Measurements from ENCODE around the gene PPP4R1.

The PPP4R1 gene

DNA sequence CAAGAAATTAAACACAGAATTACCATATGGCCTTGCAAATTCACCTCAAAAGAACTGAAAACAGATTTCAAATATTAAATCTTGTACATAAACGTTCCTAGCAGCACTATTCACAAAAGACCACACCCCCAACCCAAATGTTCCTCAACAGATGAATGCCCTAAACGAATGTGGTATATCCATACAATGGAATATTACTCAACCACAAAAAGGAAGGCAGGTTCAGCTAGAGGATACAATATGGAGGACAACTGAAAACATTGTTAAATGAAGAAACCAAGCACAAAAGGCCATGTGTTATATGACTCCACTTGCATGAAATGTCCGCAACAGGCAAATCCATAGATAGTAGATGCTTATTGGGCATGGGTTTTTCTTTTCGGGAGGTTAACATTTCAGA lies 61.7 kb downstream of the PPP4R1 start:
- DNase-seq (ENCODE audit: low read depth in 1 of 2, low spot score in 1 of 2) = no peak

DNA sequence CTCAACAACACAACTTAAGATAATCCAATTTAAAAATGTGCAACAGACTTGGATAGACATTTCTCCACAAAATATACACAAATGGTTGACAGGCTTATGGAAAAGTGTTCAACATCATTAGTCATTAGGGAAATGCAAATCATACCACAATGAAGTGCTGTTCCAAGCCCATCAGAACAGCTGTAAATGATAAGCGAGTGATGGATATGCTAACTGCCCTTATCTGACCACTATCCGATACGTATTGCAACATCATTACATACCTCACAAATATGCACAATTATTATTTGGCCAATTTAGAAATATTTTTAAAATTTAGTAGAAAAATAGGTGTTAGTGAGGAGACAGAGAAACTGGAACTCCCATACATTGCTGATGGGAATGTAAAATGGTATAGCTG lies 62.2 kb downstream of the PPP4R1 start:
- DNase-seq (ENCODE audit: low read depth in 1 of 2, low spot score in 1 of 2) = no peak

DNA sequence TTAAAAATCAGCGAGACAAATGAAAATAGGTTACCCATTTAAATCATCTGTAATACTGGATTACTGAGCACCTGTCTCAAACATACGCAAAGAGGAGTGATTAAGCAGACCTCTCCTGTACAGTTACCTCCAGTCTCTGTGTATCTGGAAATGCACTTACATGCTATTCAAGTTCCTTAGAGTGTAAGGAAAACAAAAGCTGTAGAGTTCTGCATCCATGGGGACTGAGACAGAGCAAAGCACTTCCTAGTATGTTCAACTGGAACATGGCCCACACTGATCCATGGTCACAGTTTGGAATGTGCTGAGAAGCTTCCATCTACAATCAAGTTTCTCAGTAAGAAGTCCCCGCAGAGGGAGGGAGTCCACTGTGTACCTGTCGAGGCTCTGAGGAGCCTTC lies 63.9 kb downstream of the PPP4R1 start:
- no peak for DNase-seq (ENCODE audit: low read depth in 1 of 2, low spot score in 1 of 2)

DNA sequence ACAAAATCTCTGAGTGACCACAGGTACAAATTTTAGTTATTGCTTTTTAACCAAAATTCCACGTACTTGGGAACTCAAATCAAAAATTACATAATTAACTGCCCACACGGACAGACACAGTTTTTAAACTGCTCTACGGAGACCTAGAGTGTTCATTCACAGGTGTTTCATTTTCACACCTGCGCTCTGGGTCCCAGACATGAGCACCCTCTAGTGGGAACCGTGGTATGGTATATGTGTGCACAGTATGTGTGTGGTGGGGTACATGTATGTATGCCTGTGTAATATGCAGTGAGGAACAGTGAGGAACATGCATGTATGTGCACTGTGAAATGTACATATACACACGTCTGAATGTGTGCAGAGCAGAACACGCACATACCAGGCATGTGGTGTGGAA lies 65.0 kb downstream of the PPP4R1 start:
- DNase-seq (ENCODE audit: low read depth in 1 of 2, low spot score in 1 of 2) = no peak

DNA sequence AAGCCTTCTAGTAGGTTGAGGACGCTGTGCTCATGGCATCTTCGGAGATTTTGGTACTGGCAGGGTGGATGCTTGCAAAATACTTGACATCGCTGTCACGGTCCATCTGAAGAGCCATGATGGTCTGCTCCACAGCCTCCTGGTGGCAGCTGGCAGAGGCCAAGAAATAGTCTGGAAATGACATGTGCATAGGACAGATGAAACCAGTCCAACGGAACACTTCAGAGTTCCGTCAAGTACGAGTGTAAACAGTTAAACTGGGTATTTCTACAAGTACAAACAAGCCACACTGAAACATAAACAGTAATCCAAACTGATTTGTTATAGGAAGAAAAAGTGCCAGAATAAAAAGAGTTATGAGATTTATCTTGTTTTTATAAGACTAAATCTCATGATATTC lies 66.6 kb downstream of the PPP4R1 start:
- DNase-seq (ENCODE audit: low read depth in 1 of 2, low spot score in 1 of 2) = no peak

DNA sequence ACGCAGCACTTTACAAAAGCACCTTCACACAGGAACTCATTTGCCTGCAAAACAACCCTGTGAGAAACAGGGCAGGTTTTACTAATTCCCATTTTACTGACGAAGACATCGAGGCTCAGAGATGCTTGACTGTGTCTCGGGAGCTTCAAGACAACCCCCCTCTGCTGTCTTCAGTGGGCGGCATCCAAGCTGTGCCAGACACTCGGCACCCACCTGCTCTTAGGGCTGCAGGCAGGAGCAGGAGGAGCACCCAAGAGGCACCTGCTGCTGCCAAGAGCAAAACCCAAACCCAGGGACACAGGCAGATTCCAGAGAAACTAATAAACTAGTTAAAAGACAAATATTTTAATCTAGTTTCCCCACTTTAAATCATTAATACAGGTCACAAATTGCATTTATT lies 67.9 kb downstream of the PPP4R1 start:
- no peak for DNase-seq (ENCODE audit: low read depth in 1 of 2, low spot score in 1 of 2)

DNA sequence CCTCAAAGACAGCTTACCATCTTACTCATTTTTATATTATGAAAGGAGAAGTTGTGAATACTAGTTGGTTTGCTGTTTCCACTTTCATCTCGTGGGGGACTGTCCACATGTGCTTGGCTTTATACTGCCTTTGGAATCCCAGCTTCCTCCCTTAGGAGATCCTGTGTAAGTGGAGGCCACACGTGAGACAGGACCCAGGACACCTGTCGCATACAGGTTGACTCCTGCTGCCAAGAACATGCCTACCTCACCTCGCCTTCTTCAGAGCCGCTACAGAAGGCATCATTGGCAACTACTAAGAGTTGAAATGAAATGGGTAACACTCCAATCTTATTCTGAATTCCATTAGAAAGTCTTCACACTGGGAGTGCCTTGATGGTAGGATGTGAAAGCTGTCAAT lies 69.3 kb downstream of the PPP4R1 start:
- DNase-seq (ENCODE audit: low read depth in 1 of 2, low spot score in 1 of 2) = no peak

DNA sequence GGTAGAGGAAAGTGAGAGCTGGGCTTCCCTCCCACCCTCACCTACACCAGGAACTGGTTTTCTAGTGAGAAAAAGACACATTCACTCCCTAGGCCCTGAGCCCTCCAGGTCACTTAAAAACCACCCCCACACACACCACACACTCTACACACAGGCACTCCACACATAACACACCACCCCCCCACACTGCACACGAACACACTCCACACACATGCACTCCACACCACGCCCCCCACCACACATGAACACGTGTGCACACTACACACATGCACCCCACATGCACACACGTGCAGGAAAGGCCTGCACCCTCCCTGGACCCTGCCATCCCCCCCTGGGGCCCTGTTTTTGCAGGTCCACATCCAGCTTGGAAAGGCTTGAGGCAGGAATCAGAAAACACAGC lies 71.4 kb downstream of the PPP4R1 start:
- DNase-seq (ENCODE audit: low read depth in 1 of 2, low spot score in 1 of 2) = no peak

DNA sequence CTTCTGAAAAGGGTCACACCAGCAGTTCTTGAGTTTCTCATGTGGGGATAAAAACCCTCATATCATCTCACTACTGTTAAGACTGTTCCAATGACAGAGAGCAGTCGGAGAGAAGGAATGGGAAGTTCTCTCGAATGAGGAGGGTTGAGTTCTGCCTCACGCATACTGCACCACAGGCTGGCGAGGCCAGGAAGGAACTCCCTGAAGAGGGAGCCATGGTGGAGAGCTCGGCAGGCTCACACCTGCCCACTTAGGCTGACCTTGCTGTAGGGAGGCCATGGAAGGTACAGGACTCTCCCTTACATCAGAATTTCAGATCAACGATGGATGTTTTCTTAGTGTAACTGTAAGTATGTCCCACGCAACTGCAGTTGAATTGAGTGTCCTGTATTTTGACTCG lies 74.4 kb downstream of the PPP4R1 start:
- no peak for DNase-seq (ENCODE audit: low read depth in 1 of 2, low spot score in 1 of 2)

DNA sequence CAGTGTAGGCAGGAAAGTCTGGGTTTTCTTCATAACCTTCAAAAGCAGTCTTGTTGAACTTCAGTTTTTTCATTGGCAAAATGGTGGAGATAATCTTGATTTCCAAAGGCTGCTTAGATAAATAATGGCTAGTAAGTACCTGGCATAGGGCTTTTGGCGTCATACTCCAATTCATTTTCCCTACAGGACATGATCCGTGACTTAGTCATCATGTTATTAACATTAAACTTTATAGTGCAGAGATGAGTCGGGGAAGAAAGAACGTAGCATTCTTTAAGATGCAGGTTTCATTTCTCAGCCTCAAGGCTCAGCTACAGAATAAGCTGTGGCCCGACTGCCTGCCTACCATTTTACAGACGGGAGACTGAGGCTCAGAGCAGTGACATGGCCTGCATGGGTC lies 75.1 kb downstream of the PPP4R1 start:
- DNase-seq (ENCODE audit: low read depth in 1 of 2, low spot score in 1 of 2) = no peak

DNA sequence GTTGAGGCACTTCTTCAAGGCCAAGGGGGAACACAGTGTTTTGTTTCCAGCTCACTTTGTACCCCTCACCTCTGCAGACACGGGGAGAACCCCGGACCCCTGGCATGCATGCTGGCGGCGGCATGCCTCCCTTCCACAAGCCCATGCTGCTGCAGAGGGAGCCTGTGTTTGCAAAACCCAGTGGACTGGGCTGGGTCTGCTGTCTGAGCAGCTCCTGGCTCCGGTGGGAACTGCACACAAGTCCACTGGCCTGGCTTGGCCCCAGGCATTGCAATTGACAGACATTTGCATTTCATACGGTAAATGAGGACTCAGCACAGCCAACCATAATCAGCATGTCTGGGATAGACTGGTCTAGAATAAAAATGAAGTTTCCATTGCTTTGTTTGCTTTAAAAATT lies 76.7 kb downstream of the PPP4R1 start:
- no peak for DNase-seq (ENCODE audit: low read depth in 1 of 2, low spot score in 1 of 2)

DNA sequence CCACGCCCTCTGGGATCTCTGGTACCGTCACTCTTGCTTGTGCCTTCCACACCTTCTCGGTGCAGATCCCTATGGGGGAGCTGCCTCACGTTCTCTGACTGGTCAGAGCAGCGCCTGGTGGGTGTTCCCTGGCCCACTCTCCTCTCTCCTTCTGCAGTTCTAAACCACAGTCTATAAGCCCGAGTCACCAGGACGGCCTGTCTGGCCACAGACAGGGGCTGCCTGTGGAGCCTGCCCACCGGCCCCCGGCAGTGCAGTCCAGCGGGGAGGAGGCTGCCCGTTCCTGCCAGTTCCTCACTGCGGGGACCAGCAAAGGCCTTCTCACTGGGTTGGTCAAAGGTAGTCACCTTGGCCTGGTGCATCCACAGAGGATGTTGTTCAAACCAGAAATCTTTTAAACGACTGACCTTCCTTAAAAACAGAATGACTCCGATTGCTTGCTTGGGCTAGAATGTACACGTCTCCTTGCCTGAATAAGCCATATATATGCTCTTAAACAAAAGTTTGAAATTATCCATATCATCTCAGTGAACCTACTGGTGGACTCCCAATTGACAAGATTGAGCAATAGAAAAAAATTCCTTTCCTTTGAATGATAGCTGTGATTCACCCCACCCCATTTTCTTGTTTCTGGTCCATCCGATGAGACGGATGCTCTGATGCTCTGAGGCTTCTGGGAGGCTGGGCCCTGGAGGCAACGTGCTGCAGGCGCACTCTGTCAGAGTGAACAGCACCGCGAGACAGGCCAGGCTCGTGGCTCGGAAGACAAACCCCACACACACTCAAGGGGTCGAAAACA lies 77.8 kb downstream of the PPP4R1 start:
- DNase-seq (ENCODE audit: low read depth in 1 of 2, low spot score in 1 of 2) = no peak

DNA sequence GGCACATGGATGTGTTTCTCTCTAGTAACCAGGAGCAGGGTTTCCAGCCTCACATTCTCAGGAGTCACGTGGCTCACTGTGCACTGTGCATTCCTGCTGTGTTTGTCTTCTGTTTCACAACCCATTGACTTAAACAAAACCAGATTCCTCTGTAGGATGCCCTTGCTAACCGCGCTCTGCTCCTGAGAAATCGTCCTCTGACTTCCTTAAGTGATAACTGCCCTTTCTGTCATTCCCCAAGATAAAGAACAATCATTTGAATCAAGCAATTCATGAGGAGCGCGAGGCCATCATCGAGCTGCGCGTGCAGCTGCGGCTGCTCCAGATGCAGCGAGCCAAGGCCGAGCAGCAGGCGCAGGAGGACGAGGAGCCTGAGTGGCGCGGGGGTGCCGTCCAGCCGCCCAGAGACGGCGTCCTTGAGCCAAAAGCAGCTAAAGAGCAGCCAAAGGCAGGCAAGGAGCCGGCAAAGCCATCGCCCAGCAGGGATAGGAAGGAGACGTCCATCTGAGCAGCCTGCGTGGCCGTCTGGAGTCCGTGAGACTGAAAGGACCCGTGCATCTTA lies 78.8 kb downstream of the PPP4R1 start:
- DNase-seq (ENCODE audit: low read depth in 1 of 2, low spot score in 1 of 2) = no peak

DNA sequence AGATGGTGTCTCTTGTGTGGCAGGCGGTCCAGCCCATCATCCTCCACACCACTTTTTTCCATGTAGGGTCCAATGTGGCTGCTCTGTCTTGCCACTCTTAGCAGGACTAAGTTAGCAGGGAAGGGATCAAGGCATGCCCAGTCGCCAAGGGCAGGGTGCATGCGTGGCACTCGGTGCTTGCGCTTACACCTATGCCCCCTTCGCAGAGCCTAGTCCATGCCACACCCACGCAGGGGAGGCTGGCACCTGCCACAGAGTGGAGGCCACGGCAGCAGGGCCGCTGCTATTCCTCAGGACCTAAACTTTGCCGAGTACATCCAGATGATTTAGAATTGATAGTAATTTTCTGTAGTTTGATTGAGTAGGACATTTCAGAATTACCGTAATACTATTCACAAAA lies 79.5 kb downstream of the PPP4R1 start:
- DNase-seq (ENCODE audit: low read depth in 1 of 2, low spot score in 1 of 2) = no peak

DNA sequence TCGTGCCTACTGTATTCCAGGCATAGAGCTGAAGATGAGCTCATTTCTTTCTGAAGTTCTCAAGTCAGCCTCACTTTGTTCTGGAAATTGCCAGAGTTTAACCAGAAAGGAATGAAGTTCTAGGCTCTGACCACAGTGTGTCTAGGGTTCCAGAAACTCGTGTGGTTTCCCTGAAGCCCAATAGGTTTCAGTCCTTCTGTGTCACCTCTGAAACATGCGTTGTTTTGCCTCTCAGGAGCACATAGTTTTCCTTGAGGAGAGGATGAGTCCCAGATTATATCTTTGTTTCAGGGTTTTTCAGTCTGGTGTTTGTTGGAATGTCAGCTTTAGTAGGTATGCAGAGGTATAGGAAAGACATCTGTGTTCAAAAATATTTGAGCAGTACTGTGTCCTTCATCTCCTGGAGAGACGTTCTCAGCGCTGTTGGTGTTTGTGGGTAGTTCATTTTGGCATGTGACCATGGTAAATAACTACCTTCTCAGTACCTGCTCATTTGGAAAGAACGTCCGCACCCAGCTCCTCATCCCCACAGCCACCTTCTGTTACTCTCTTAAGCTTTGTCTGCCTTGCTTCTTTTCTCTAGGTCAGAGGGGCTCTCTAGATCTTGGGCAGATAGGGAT lies 82.5 kb downstream of the PPP4R1 start:
- DNase-seq (ENCODE audit: low read depth in 1 of 2, low spot score in 1 of 2) = no peak

DNA sequence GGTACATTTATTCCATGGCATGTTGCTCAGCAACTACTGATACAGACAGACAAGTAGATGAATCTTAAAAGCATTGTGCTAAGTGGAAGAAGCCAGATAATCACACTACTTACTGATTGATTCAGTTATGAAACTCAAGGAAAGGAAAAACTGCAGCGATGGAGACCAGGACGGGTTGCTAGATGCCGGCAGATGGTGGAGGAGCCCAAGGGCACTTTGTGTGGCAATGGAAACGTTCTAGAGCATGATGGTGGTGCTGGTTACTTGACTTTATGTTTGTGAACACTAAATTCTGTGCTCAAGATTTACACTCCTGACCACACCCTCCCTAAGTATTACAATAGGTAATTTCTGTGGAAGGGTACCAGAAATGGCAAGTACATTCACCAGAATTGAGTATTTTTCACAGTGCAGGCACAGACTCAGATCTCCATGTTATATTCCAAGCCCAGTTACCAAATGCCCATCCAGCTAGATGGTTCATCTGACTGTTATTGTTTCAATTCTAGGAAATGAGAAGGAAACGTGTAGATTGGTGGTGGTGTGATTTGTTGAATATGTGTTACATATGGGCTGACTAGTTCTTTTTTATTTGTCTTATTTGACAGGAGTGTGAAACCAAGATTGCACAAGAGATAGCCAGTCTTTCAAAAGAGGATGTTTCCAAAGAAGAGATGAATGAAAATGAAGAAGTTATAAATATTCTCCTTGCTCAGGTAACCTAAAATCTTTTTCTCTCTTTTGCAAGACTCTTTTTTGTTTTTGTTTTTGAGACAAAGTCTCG lies 83.9 kb downstream of the PPP4R1 start:
- DNase-seq (ENCODE audit: low read depth in 1 of 2, low spot score in 1 of 2) = no peak

DNA sequence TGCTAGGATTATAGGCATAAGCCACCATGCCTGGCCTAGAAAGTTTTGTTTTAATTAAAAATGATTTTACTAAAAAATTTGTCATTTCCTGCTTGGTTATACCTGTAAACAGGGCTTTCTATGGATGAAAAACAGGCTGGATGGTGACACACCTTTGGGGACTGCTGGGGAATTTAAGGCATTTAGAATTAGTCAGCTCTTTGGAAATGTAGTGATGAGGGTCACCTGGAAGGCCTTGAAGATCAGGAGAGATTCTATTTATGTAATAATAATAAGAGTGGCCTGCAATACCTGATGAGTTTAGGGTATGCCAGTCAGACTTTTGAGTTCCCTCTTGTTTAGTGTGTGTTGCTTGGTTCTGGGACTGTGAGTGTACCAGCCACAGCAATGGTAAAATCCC lies 87.9 kb downstream of the PPP4R1 start:
- no peak for DNase-seq (ENCODE audit: low read depth in 1 of 2, low spot score in 1 of 2)

DNA sequence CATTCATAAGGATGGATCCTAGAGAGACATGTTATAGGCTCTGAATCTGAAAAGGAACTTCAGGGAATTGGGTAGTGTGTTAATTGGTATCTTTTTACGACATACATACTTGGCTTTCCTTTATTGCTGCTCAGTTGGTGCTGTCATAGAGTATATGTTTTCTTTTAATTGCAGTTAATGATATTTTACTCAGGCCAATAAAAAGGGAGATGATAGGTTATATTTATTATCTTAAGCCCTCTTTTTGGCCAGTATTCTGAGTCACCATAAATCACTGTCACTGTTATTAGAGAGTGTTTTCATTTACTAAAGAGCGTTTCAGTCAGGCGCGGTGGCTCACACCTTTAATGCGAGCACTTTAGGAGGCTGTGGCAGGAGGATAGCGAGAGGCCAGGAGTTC lies 91.4 kb downstream of the PPP4R1 start:
- DNase-seq (ENCODE audit: low read depth in 1 of 2, low spot score in 1 of 2) = no peak

DNA sequence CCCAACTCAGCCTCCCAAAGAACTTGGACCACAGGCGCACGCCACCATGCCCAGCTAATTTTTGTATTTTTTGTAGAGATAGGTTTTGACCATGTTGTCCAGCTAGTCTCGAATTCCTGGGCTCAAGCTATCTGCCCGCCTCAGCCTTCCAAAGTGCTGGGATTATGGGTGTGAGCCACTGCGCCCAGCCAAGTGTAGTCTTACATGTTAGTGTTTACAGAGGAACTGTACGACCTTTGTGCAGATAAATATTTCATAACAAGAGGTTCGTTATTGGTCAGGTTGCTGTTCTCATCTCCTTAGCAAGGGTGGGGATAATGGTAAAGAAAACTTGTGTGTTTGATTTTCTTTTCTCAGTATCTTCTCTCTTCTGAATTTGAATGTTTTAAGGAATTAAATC lies 92.6 kb downstream of the PPP4R1 start:
- no peak for DNase-seq (ENCODE audit: low read depth in 1 of 2, low spot score in 1 of 2)

DNA sequence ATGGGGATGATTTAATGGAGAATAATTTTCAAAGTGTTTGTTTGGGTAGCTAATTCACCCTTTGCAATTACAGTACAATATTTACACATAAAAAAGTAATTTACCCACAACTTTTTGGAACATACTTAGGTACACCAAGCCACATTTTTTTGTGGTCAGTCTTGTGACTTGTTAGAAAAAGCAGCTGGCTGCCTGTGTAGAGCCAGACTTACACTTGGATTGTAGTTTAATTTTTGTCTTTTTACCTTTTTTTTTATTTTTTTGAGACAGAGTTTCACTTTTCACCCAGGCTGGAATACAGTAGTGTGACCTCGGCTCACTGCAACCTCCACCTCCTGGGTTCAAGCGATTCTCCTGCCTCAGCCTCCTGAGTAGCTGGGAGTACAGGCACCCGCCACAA lies 93.7 kb downstream of the PPP4R1 start:
- no peak for DNase-seq (ENCODE audit: low read depth in 1 of 2, low spot score in 1 of 2)

DNA sequence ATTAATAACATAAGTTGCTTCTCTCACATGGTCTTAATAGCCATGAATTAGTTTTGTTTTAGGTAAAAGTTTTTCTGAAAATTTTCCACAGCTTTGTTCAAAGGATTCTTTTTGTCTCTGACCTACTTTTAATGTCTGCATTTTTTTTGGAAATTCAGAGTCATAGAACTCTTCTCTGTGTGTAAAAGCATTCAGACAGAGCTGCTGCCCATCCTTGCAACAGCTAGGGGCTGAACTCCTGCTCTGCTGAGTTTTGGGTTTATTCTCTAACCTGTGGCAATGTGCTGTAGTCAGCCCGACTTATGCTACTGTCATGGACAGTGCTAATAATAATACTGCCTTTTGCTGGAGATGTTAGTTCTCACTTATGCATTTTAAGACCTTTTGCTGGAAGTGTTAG lies 95.0 kb downstream of the PPP4R1 start:
- no peak for DNase-seq (ENCODE audit: low read depth in 1 of 2, low spot score in 1 of 2)

DNA sequence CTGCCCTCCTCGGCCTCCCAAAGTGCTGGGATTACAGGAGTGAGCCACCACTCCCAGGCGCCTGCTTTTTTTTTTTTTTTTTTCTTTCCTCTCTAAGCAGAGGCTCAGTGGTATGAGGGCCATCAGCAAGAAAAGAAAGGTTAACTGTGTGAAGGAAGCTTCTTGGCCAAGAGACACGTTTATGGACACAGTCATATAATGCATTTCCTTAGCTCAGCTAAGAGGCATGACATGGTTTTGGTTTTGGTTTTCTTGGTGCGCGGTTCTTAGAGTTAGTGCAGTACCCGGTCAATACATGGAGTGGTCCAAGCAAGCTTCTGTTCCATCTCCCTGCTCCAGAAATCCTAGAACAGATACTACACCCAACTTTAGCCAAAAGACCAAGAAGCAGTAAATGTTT lies 96.5 kb downstream of the PPP4R1 start:
- no peak for DNase-seq (ENCODE audit: low read depth in 1 of 2, low spot score in 1 of 2)
